Stimulated activated CD4-positive, alpha-beta T cell treated with anti-CD3 and anti-CD28 coated beads, Interleukin-15, amount 100 ng/mL, for 24 hours (primary cell): ENCODE measurements around the gene ARHGAP42.
"Not testable (repeated sequence)": the region's sequence is repeated elsewhere in the genome, so short reads cannot be mapped to it uniquely, and the experiment has no call there.

ENCODE experiments used
- DNase-seq: peaks from one replicate; pipeline ENCODE4 v3.0.0-alpha.2; 2020

Gene ARHGAP42

GRCh38 chr11:100878474-100878873, 191.4 kb downstream of the ARHGAP42 start:
- no peak for DNase-seq

GRCh38 chr11:100882957-100883356, 195.9 kb downstream of the ARHGAP42 start:
- DNase-seq: no peak

- no peak for DNase-seq
Measured at GRCh38 chr11:100883830-100884229, 196.7 kb downstream of the ARHGAP42 start.

- no peak for DNase-seq
Measured at GRCh38 chr11:100887659-100888058, 200.6 kb downstream of the ARHGAP42 start.

GRCh38 chr11:100888836-100889235, 201.7 kb downstream of the ARHGAP42 start:
- no peak for DNase-seq

GRCh38 chr11:100889758-100890157, 202.7 kb downstream of the ARHGAP42 start:
- DNase-seq: no peak

GRCh38 chr11:100890789-100891188, 203.7 kb downstream of the ARHGAP42 start:
- no peak for DNase-seq

GRCh38 chr11:100892886-100893285, 205.8 kb downstream of the ARHGAP42 start:
- no peak for DNase-seq

GRCh38 chr11:100895449-100895848, 208.4 kb downstream of the ARHGAP42 start:
- DNase-seq: no peak

GRCh38 chr11:100895976-100896375, 208.9 kb downstream of the ARHGAP42 start:
- DNase-seq: not testable (repeated sequence)

- not testable (repeated sequence) for DNase-seq
Measured at GRCh38 chr11:100901471-100901870, 214.4 kb downstream of the ARHGAP42 start.

- no peak for DNase-seq
Measured at GRCh38 chr11:100902454-100903141, 215.5 kb downstream of the ARHGAP42 start.

- no peak for DNase-seq
Measured at GRCh38 chr11:100903284-100903683, 216.2 kb downstream of the ARHGAP42 start.

- no peak for DNase-seq
Measured at GRCh38 chr11:100905684-100906083, 218.6 kb downstream of the ARHGAP42 start.

GRCh38 chr11:100908746-100909145, 221.7 kb downstream of the ARHGAP42 start:
- no peak for DNase-seq

GRCh38 chr11:100910808-100911207, 223.7 kb downstream of the ARHGAP42 start:
- DNase-seq: no peak

- no peak for DNase-seq
Measured at GRCh38 chr11:100914415-100915110, 227.5 kb downstream of the ARHGAP42 start.

GRCh38 chr11:100918551-100919500, 231.7 kb downstream of the ARHGAP42 start:
- no peak for DNase-seq

- no peak for DNase-seq
Measured at GRCh38 chr11:100920593-100920992, 233.5 kb downstream of the ARHGAP42 start.

GRCh38 chr11:100922121-100922520, 235.0 kb downstream of the ARHGAP42 start:
- no peak for DNase-seq

GRCh38 chr11:100923555-100923954, 236.5 kb downstream of the ARHGAP42 start:
- no peak for DNase-seq

GRCh38 chr11:100925935-100926334, 238.8 kb downstream of the ARHGAP42 start:
- no peak for DNase-seq

GRCh38 chr11:100927579-100927978, 240.5 kb downstream of the ARHGAP42 start:
- DNase-seq: no peak
